Mucosa of descending colon (tissue), 3 donors: ENCODE results near the gene SLC36A3. TPM values are rescaled to one million over a fixed set of nuclear protein-coding genes. Genes with fewer than 3 reads are reported as not detected.

Source experiments
- ATAC-seq: fragments of 200-7000 bp; cut with Tn5 transposase; one replicate; pipeline ENCODE4 v1.9.1; 2020; ENCODE audit warnings: mild to moderate bottlenecking, moderate library complexity
- DNase-seq, 3 donors: peaks; one replicate each; pipeline ENCODE4 v3.0.0-alpha.2; 2020
- H3K36me3 ChIP-seq: fragments of 200-600 bp; one replicate; pipeline ENCODE4 v1.8.0; 2021; ENCODE audit warnings: low read depth, mild to moderate bottlenecking
- H3K4me1 ChIP-seq: fragments of 200-600 bp; one replicate; pipeline ENCODE4 v1.8.0; 2021; ENCODE audit warnings: low read depth, mild to moderate bottlenecking
- H3K4me3 ChIP-seq: fragments of 200-600 bp; one replicate; pipeline ENCODE4 v1.8.0; 2021; ENCODE audit warnings: mild to moderate bottlenecking
- H3K9me3 ChIP-seq: fragments of 200-600 bp; one replicate; pipeline ENCODE4 v1.8.0; 2021; ENCODE audit warnings: mild to moderate bottlenecking
- CTCF ChIP-seq: fragments of 200-600 bp; IDR thresholded peaks from one replicate; pipeline ENCODE4 v1.8.0; 2022; ENCODE audit warnings: antibody characterized with exemption, mild to moderate bottlenecking
- intact Hi-C, 2 donors: fragments of 100-400 bp; cut with DNase I in 1 of 2; cut with micrococcal nuclease in 1 of 2; formaldehyde crosslinking; loops; one replicate each; pipeline versions ENCODE4 v1.11.0 to v1.11.1; 2022; cut with DNase I, micrococcal nuclease
- total RNA-seq, 3 donors: library from RNA; stranded (reverse); fragmentation: NEBNext Ultra II Directional in 2 of 3; extraction: Animal tissue kit (Norgen Biotek cat#: 25700) in 2 of 3; gene quantifications; one replicate each; pipeline versions ENCODE4 v1.2.1 to v1.2.4, GENCODE V29; 2021 to 2023
- donor health status: DM: no; HTN: no; CAD: no; lungs with moderate emphysema.
- donor health status: DM: no; HTN: no; CAD: no.
- donor health status: DM: no; HTN: yes; CAD: no.

The SLC36A3 gene
- total RNA-seq, 3 donors from 2014 or later = not detected

DNA sequence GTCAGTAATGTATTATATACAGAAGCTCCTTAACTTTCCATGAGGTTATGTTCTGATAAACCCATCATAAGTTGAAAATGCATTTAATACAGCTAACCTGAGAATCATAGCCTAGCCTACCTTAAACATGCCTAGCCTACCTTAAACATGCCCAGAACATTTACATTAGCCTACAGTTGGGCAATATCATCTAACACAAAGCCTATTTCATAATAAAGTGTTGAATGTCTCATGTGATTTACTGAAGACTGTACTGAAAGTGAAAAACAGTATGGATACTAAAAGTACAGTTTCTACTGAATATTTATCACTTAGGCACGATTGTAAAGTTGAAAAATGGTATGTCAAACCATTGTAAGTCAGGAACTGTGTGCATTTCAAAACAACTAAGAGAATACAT lies 49.0 kb downstream of the SLC36A3 start:
- Histone ChIP-seq H3K9me3 (no peaks in the 10 kb centered on the region), H3K4me3 (no peak overlapping the region), H3K36me3 (no peaks in the 10 kb centered on the region), H3K4me1 (peaks cover 5% of the 10 kb centered on the region)
- no peak for TF ChIP-seq CTCF
- intact Hi-C loops = no loop called here
- ATAC-seq = no peak
- DNase-seq = no peak

DNA sequence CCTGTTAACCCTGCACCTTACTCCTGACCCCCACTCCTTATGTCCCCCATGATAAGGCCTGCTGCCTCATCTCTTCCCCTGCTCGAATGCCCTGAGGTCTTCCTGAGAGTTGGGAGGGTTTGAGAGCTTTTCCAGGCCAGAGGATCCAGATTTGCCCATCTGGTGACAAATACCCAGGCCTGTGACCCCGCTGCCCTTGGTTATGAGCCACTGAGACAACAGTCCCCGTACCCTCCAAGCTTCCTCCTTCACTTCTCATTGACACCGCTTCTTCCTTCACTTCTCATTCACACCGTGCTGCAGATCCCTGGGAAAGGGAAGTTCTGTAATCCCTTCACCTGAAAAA lies 50.0 kb downstream of the SLC36A3 start:
- no peaks in the 10 kb centered on the region for H3K36me3 ChIP-seq
- H3K9me3 ChIP-seq = no peaks in the 10 kb centered on the region
- H3K4me1 ChIP-seq = peaks cover 5% of the 10 kb centered on the region
- no peak for TF ChIP-seq CTCF
- DNase-seq = no peak
- no peak for ATAC-seq
- peak overlapping the region; percentile 15 for H3K4me3 ChIP-seq
- intact Hi-C loops = no loop called here

DNA sequence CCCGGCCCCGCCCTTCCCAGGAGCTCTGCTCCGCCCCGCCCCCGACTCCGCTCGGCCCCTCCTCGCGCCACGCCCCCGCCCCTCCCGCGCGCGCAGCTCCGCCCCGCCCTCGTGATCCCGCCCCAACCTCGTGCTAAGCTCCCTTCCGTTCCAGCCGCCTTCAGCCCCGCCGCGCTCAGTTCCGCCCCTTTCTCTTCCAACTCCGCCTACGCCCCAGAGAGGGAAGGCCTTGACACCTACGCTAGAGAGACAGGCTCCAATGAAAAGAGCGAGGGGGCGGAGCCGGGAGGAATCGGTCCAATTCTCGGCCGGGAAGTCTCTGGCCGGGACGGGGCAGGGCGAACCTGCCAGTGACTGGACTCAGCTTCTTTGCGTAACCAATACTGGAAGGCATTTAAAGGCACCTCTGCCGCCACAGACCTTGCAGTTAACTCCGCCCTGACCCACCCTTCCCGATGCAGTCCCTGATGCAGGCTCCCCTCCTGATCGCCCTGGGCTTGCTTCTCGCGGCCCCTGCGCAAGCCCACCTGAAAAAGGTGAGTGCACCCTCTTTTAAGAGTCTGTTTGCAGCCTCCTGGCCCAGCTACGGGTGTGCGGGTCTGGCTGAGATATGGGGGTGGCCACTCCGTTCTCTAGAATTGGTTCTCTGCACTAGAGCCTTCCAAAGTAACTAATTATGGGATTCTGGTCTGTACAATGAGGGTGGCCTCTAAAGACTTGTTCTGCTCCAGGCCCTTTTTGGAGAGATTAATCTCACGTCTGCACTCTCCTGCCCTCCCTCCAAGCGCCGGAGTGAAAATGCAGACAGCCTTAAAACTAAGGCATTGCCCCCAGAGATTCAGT lies 50.6 kb downstream of the SLC36A3 start, which contains the start of gene GM2A:
Gene GM2A, plus strand, starts transcription at position 424 of the 843 bp plus-strand sequence. Its CDS starts 32 bp downstream, at position 456.
- intact Hi-C loops = no loop called here
- DNase-seq = peak; percentile 99 to 100 (median 99)
- Histone ChIP-seq H3K4me3 (peak within 1 kb of the TSS; percentile 15), H3K4me1 (peaks cover 5% of the 10 kb centered on the region), H3K9me3 (no peaks in the 10 kb centered on the region), H3K36me3 (no peaks in the 10 kb centered on the region)
- TF ChIP-seq CTCF = no peak
- ATAC-seq = peak; percentile 96

GRCh38 chr5:151251621-151252020 lies 51.9 kb downstream of the SLC36A3 start:
- ATAC-seq = no peak
- peaks cover 5% of the 10 kb centered on the region for H3K4me1 ChIP-seq
- no peak for TF ChIP-seq CTCF
- H3K4me3 ChIP-seq = no peak overlapping the region
- DNase-seq = no peak
- intact Hi-C loops = no loop called here
- H3K36me3 ChIP-seq = no peaks in the 10 kb centered on the region
- no peaks in the 10 kb centered on the region for H3K9me3 ChIP-seq

GRCh38 chr5:151251001-151251551 lies 52.5 kb downstream of the SLC36A3 start:
- peaks cover 5% of the 10 kb centered on the region for H3K4me1 ChIP-seq
- intact Hi-C loops = no loop called here
- H3K4me3 ChIP-seq = no peak overlapping the region
- no peak for TF ChIP-seq CTCF
- DNase-seq (no peak), ATAC-seq (no peak)
- H3K9me3 ChIP-seq = no peaks in the 10 kb centered on the region
- H3K36me3 ChIP-seq = no peaks in the 10 kb centered on the region
